ENCODE results near the gene RGS14. TPM values are rescaled to one million over a fixed set of nuclear protein-coding genes. Genes with fewer than 3 reads are reported as not detected.

The RGS14 gene
- total and polyA plus RNA-seq, 2 experiments from 2014 or later = 23.5 to 37.9 TPM

GRCh38 chr5:177313561-177314259 is 44.0 kb upstream of the RGS14 start (continued):
- no peak for TF ChIP-seq ZNF462 (CRISPR knock-in tag; IDR thresholded peaks at IDR 0.05)
- no peak for TF ChIP-seq POLR2AphosphoS5 (IDR thresholded peaks at IDR 0.05; ENCODE audit: low read depth)

- Mint-ChIP-seq H3K27ac (no peak overlapping the region), H3K9me3 (no peaks in the 10 kb centered on the region; the same call in 2 of the 3 replicates), H3K36me3 (ENCODE audit: low read depth) (no peaks in the 10 kb centered on the region; the same call in 2 of the 3 replicates), H3K4me3 (no peak overlapping the region), H3K27me3 (ENCODE audit: insufficient read depth, low read depth, poor library complexity) (peaks cover 25% of the 10 kb centered on the region), H3K4me1 (peaks cover 17% of the 10 kb centered on the region)
- Histone ChIP-seq H3F3A (replicated peaks; ENCODE audit: low read depth) (peaks cover 13% of the 10 kb centered on the region), H3K79me2 (replicated peaks; ENCODE audit: insufficient read depth) (no peaks in the 10 kb centered on the region), H3K4me2 (no peak overlapping the region), H3K9me2 (ENCODE audit: insufficient read depth) (no peaks in the 10 kb centered on the region), H4K20me1 (replicated peaks; ENCODE audit: insufficient read depth) (peaks cover 11% of the 10 kb centered on the region; the same call in 1 of the 2 replicates), H3K27ac (ENCODE audit: low read depth) (no peak overlapping the region), H3K27me3 (ENCODE audit: insufficient read depth) (no peaks in the 10 kb centered on the region), H3K4me3 (no peak overlapping the region), H3K4me1 (ENCODE audit: insufficient read depth) (peaks cover 12% of the 10 kb centered on the region), H2AFZ (no peak overlapping the region), H3K36me3 (ENCODE audit: insufficient read depth) (no peaks in the 10 kb centered on the region)
- ATAC-seq (no peak), DNase-seq (ENCODE audit: low spot score) (no peak)
- no peak for TF ChIP-seq POLR2AphosphoS5 (IDR thresholded peaks at IDR 0.05; ENCODE audit: low read depth)
- no peak for TF ChIP-seq ZNF331 (CRISPR knock-in tag; IDR thresholded peaks at IDR 0.05; ENCODE audit: low read depth)
- TF ChIP-seq JUNB (IDR thresholded peaks at IDR 0.05; ENCODE audit: unreplicated experiment) = no peak
- no peak for TF ChIP-seq REST (IDR thresholded peaks at IDR 0.05; ENCODE audit: unreplicated experiment)
- TF ChIP-seq CTCF (conservative IDR thresholded peaks at IDR 0.05; ENCODE audit: low read depth in 2 of 2) = no peak
- no peak for TF ChIP-seq EZH2phosphoT487 (IDR thresholded peaks at IDR 0.05; ENCODE audit: unreplicated experiment)
- TF ChIP-seq ZNF114 (CRISPR knock-in tag; IDR thresholded peaks at IDR 0.05) = no peak
- TF ChIP-seq ETS1 (IDR thresholded peaks at IDR 0.05) = no peak
These were observed 43.1 kb upstream of the RGS14 start for GRCh38 chr5:177314376-177315342.

All from GM23338 (cell line).